ENCODE results near the gene HSPA4L. TPM values are rescaled to one million over a fixed set of nuclear protein-coding genes. Genes with fewer than 3 reads are reported as not detected.

Gene HSPA4L
- total RNA-seq, 4 donors from 2014 or later = 1.5 to 3.8 (median 2.8) TPM

GRCh38 chr4:127829014-127829413 is 46.9 kb downstream of the HSPA4L start:
- Histone ChIP-seq H3K9me3 (no peaks in the 10 kb centered on the region), H3K27me3 (no peaks in the 10 kb centered on the region), H3K27ac (no peak overlapping the region), H3K36me3 (no peaks in the 10 kb centered on the region), H3K4me3 (no peak overlapping the region), H3K4me1 (no peaks in the 10 kb centered on the region)
- no peak for DNase-seq
- no peak for TF ChIP-seq POLR2AphosphoS5 (IDR thresholded peaks at IDR 0.05)
- TF ChIP-seq EP300 (IDR thresholded peaks at IDR 0.05; ENCODE audit: low read depth) = no peak
- no peak for TF ChIP-seq POLR2A (IDR thresholded peaks at IDR 0.05)
- TF ChIP-seq CTCF (IDR thresholded peaks at IDR 0.05) = no peak
- intact Hi-C loops (cut with DNase I; ENCODE audit: low total_unique reads) = no loop called here
- in situ Hi-C loops (cut with MboI; ENCODE audit: low pct_ligation_motif_present in 1 of 4, low pct_unique_long_range_greater_than_20kb in 1 of 4, low sequenced_read_pairs in 3 of 4) = no loop called here

- in situ Hi-C loops (cut with MboI; ENCODE audit: low pct_ligation_motif_present in 1 of 4, low pct_unique_long_range_greater_than_20kb in 1 of 4, low sequenced_read_pairs in 3 of 4) = no loop called here
- WGBS, 2 donors (ENCODE audit: low coverage in 1 of 2) = 80 to 81% methylated on average over 1 to 4 of the region's 4 CpGs
- Histone ChIP-seq H3K4me1 (no peaks in the 10 kb centered on the region), H3K27ac (no peak overlapping the region), H3K4me3 (no peak overlapping the region), H3K27me3 (no peaks in the 10 kb centered on the region), H3K9me3 (no peaks in the 10 kb centered on the region), H3K36me3 (no peaks in the 10 kb centered on the region)
- no peak for DNase-seq
- TF ChIP-seq POLR2AphosphoS5 (IDR thresholded peaks at IDR 0.05) (no peak), CTCF (IDR thresholded peaks at IDR 0.05) (no peak), POLR2A (IDR thresholded peaks at IDR 0.05) (no peak), EP300 (IDR thresholded peaks at IDR 0.05; ENCODE audit: low read depth) (no peak)
- intact Hi-C loops (cut with DNase I; ENCODE audit: low total_unique reads) = no loop called here
Measured at GRCh38 chr4:127832585-127832984, 50.5 kb downstream of the HSPA4L start.

GRCh38 chr4:127843704-127844600 is 61.8 kb downstream of the HSPA4L start:
- Histone ChIP-seq H3K4me1 (no peaks in the 10 kb centered on the region), H3K27me3 (no peaks in the 10 kb centered on the region), H3K27ac (no peak overlapping the region), H3K9me3 (peaks cover under 1 to 15% of the 10 kb centered on the region in 2 donors), H3K36me3 (no peaks in the 10 kb centered on the region), H3K4me3 (no peak overlapping the region)
- DNase-seq = no peak
- TF ChIP-seq POLR2A (IDR thresholded peaks at IDR 0.05) (no peak), POLR2AphosphoS5 (IDR thresholded peaks at IDR 0.05) (no peak), CTCF (IDR thresholded peaks at IDR 0.05) (no peak), EP300 (IDR thresholded peaks at IDR 0.05; ENCODE audit: low read depth) (no peak)
- in situ Hi-C loops (cut with MboI; ENCODE audit: low pct_ligation_motif_present in 1 of 4, low pct_unique_long_range_greater_than_20kb in 1 of 4, low sequenced_read_pairs in 3 of 4) = no loop called here
- 90 to 92% methylated on average over 2 to 12 of the region's 12 CpGs for WGBS, 2 donors (ENCODE audit: low coverage in 1 of 2)
- intact Hi-C loops (cut with DNase I; ENCODE audit: low total_unique reads) = no loop called here

GRCh38 chr4:127844601-127845116 is 62.5 kb downstream of the HSPA4L start:
- 95 to 100% methylated on average over 2 to 5 of the region's 5 CpGs for WGBS, 2 donors (ENCODE audit: low coverage in 1 of 2)

More at GRCh38 chr4:127844601-127845116, 62.5 kb downstream of the HSPA4L start:
- Histone ChIP-seq H3K4me1 (no peaks in the 10 kb centered on the region), H3K9me3 (peaks cover 7 to 20% of the 10 kb centered on the region in 2 donors), H3K4me3 (no peak overlapping the region), H3K27me3 (no peaks in the 10 kb centered on the region), H3K36me3 (no peaks in the 10 kb centered on the region), H3K27ac (no peak overlapping the region)
- no peak for DNase-seq
- intact Hi-C loops (cut with DNase I; ENCODE audit: low total_unique reads) = no loop called here
- in situ Hi-C loops (cut with MboI; ENCODE audit: low pct_ligation_motif_present in 1 of 4, low pct_unique_long_range_greater_than_20kb in 1 of 4, low sequenced_read_pairs in 3 of 4) = no loop called here
- TF ChIP-seq POLR2A (IDR thresholded peaks at IDR 0.05) (no peak), POLR2AphosphoS5 (IDR thresholded peaks at IDR 0.05) (no peak), CTCF (IDR thresholded peaks at IDR 0.05) (no peak), EP300 (IDR thresholded peaks at IDR 0.05; ENCODE audit: low read depth) (no peak)
